Colonic mucosa (tissue), 4 donors: ENCODE data around the gene FAM161A. TPM values are rescaled to one million over a fixed set of nuclear protein-coding genes. Genes with fewer than 3 reads are reported as not detected.
"Not testable (repeated sequence)": the region's sequence is repeated elsewhere in the genome, so short reads cannot be mapped to it uniquely, and the experiment has no call there.

Experiments used
- DNase-seq: peaks from one replicate; pipeline ENCODE4 v3.0.0-alpha.2; 2020
- H3K27ac ChIP-seq: fragments of 200-600 bp; one replicate; pipeline ENCODE4 v1.8.0; 2021
- H3K27me3 ChIP-seq: fragments of 200-600 bp; one replicate; pipeline ENCODE4 v1.8.0; 2021
- H3K36me3 ChIP-seq: fragments of 200-600 bp; one replicate; pipeline ENCODE4 v1.8.0; 2021
- H3K4me1 ChIP-seq: fragments of 200-600 bp; one replicate; pipeline ENCODE4 v1.8.0; 2021; ENCODE audit warnings: mild to moderate bottlenecking
- H3K4me3 ChIP-seq: fragments of 200-600 bp; one replicate; pipeline ENCODE4 v1.8.0; 2021
- H3K9ac ChIP-seq, 2 donors: one replicate each; pipeline ENCODE4 v1.7.0; 2013; ENCODE audit warnings: control low read depth in 2 of 2, low read depth in 2 of 2, low read length in 2 of 2
- H3K9me3 ChIP-seq: fragments of 200-600 bp; one replicate; pipeline ENCODE4 v1.8.0; 2021
- CTCF ChIP-seq: fragments of 200-600 bp; IDR thresholded peaks from one replicate; pipeline ENCODE4 v1.8.0; 2022; ENCODE audit warnings: antibody characterized with exemption, mild to moderate bottlenecking
- intact Hi-C: fragments of 100-400 bp; cut with DNase I; formaldehyde crosslinking; loops from one replicate; pipeline ENCODE4 v1.14.1; 2022
- total RNA-seq, 2 donors: library from RNA; stranded (reverse); fragmentation: NEBNext Ultra II Directional in 1 of 2; extraction: Animal tissue kit (Norgen Biotek cat#: 25700) in 1 of 2; gene quantifications; one replicate each; pipeline ENCODE4 v1.2.1, GENCODE V29; 2021
- donor health status: healthy.
- donor health status: DM: no; HTN: no; CAD: no.
- donor health status: DM: no; HTN: no; CAD: no.

FAM161A gene
- total RNA-seq, 2 donors from 2014 or later: 0.80 to 2.5 TPM

GRCh38 chr2:61885896-61886603 lies 32.2 kb upstream of the FAM161A start:
- H3K36me3 ChIP-seq: peaks cover 16% of the 10 kb centered on the region
- H3K27ac ChIP-seq: no peak overlapping the region
- intact Hi-C loops: no loop called here
- H3K4me1 ChIP-seq: peaks cover 10% of the 10 kb centered on the region
- DNase-seq: no peak
- H3K27me3 ChIP-seq: no peaks in the 10 kb centered on the region
- no peak overlapping the region for H3K9ac ChIP-seq
- TF ChIP-seq CTCF: no peak
- H3K9me3 ChIP-seq: no peaks in the 10 kb centered on the region
- no peak overlapping the region for H3K4me3 ChIP-seq

- peaks cover 7% of the 10 kb centered on the region for H3K4me1 ChIP-seq
- H3K4me3 ChIP-seq: no peak overlapping the region
- TF ChIP-seq CTCF: no peak
- H3K9ac ChIP-seq: no peak overlapping the region
- H3K27me3 ChIP-seq: no peaks in the 10 kb centered on the region
- H3K36me3 ChIP-seq: peaks cover 16% of the 10 kb centered on the region
- DNase-seq: no peak
- intact Hi-C loops: no loop called here
- no peak overlapping the region for H3K27ac ChIP-seq
- no peaks in the 10 kb centered on the region for H3K9me3 ChIP-seq
Measured at GRCh38 chr2:61882850-61883249, 29.0 kb upstream of the FAM161A start.

GRCh38 chr2:61879351-61879750 lies 25.5 kb upstream of the FAM161A start:
- H3K36me3 ChIP-seq: peaks cover 11% of the 10 kb centered on the region
- H3K9ac ChIP-seq, intact Hi-C loops, H3K4me1 ChIP-seq, H3K27ac ChIP-seq, DNase-seq, H3K9me3 ChIP-seq, H3K4me3 ChIP-seq, H3K27me3 ChIP-seq: not testable (repeated sequence)

- H3K9ac ChIP-seq: no peak overlapping the region
- H3K27me3 ChIP-seq: no peaks in the 10 kb centered on the region
- TF ChIP-seq CTCF: no peak
- intact Hi-C loops: no loop called here
- H3K4me1 ChIP-seq: no peaks in the 10 kb centered on the region
- no peak overlapping the region for H3K27ac ChIP-seq
- H3K36me3 ChIP-seq: peaks cover 9% of the 10 kb centered on the region
- no peak overlapping the region for H3K4me3 ChIP-seq
- DNase-seq: no peak
- H3K9me3 ChIP-seq: no peaks in the 10 kb centered on the region
Measured at GRCh38 chr2:61878761-61879160, 24.9 kb upstream of the FAM161A start.

- Histone ChIP-seq H3K27me3 (no peaks in the 10 kb centered on the region), H3K4me1 (no peaks in the 10 kb centered on the region), H3K9ac (no peak overlapping the region), H3K36me3 (peaks cover 10% of the 10 kb centered on the region), H3K27ac (no peak overlapping the region), H3K9me3 (no peaks in the 10 kb centered on the region), H3K4me3 (no peak overlapping the region)
- intact Hi-C loops: no loop called here
- DNase-seq: no peak
- no peak for TF ChIP-seq CTCF
Measured at GRCh38 chr2:61877571-61878245, 23.8 kb upstream of the FAM161A start.

GRCh38 chr2:61876400-61876799 lies 22.5 kb upstream of the FAM161A start:
- H3K27ac ChIP-seq: no peak overlapping the region
- no peak overlapping the region for H3K4me3 ChIP-seq
- DNase-seq: no peak
- H3K4me1 ChIP-seq: no peaks in the 10 kb centered on the region
- intact Hi-C loops: no loop called here
- H3K9ac ChIP-seq: no peak overlapping the region
- peaks cover 19% of the 10 kb centered on the region for H3K36me3 ChIP-seq
- H3K9me3 ChIP-seq: no peaks in the 10 kb centered on the region
- H3K27me3 ChIP-seq: no peaks in the 10 kb centered on the region
- TF ChIP-seq CTCF: no peak

GRCh38 chr2:61866482-61867089 lies 12.7 kb upstream of the FAM161A start:
- intact Hi-C loops, H3K9me3 ChIP-seq, H3K4me1 ChIP-seq, H3K27me3 ChIP-seq, H3K9ac ChIP-seq, H3K27ac ChIP-seq, DNase-seq, H3K36me3 ChIP-seq, H3K4me3 ChIP-seq: not testable (repeated sequence)
